Subcutaneous abdominal adipose tissue (tissue), 5 donors: ENCODE measurements around the gene PTH2R.

Experiments used
- H3K27ac ChIP-seq: one replicate; pipeline ENCODE4 v1.7.0; 2013; ENCODE audit warnings: low read depth, mild to moderate bottlenecking, inconsistent platforms, low read length, moderate library complexity
- H3K27me3 ChIP-seq, 5 donors: one replicate each; pipeline ENCODE4 v1.7.0; 2013; ENCODE audit warnings: low read length in 5 of 5, inconsistent platforms in 1 of 5; ENCODE audit not compliant: control insufficient read depth in 5 of 5, insufficient read depth in 4 of 5
- H3K36me3 ChIP-seq, 5 donors: one replicate each; pipeline ENCODE4 v1.7.0; 2013; ENCODE audit warnings: low read length in 5 of 5; ENCODE audit not compliant: control insufficient read depth in 5 of 5, insufficient read depth in 5 of 5
- H3K4me1 ChIP-seq, 5 donors: one replicate each; pipeline ENCODE4 v1.7.0; 2013; ENCODE audit warnings: low read length in 5 of 5, mild to moderate bottlenecking in 3 of 5, moderate library complexity in 1 of 5; ENCODE audit not compliant: control insufficient read depth in 5 of 5, insufficient read depth in 5 of 5
- H3K4me3 ChIP-seq, 5 donors: one replicate each; pipeline ENCODE4 v1.7.0; 2013; ENCODE audit warnings: low read length in 5 of 5, low read depth in 1 of 5
- H3K9ac ChIP-seq, 5 donors: one replicate each; pipeline ENCODE4 v1.7.0; 2013; ENCODE audit warnings: low read length in 5 of 5, mild to moderate bottlenecking in 4 of 5, moderate library complexity in 3 of 5
- H3K9me3 ChIP-seq, 5 donors: one replicate each; pipeline ENCODE4 v1.7.0; 2013; ENCODE audit warnings: low read length in 5 of 5; ENCODE audit not compliant: control insufficient read depth in 5 of 5
- donor health status: healthy.
- donor health status: healthy.
- donor health status: healthy.
- donor health status: healthy.
- donor health status: healthy.

The PTH2R gene

GRCh38 chr2:208406474-208407451 lies at the start of gene PTH2R:
Gene PTH2R (plus strand): TSS chr2:208406792. CDS start chr2:208407044, 252 bp downstream.
- H3K9ac ChIP-seq: no peak within 1 kb of the TSS
- no peaks in the 10 kb centered on the region for H3K36me3 ChIP-seq
- H3K4me1 ChIP-seq: peaks cover 0 to 11% (median 10%) of the 10 kb centered on the region in 5 donors
- H3K9me3 ChIP-seq: no peaks in the 10 kb centered on the region
- H3K4me3 ChIP-seq: peak within 1 kb of the TSS in 4 of 5 donors; percentile 33 to 54 (median 50)
- H3K27me3 ChIP-seq: peaks cover 12 to 33% (median 17%) of the 10 kb centered on the region in 5 donors
- H3K27ac ChIP-seq: no peak within 1 kb of the TSS

GRCh38 chr2:208356846-208357574 lies 49.6 kb upstream of the PTH2R start:
- Histone ChIP-seq H3K9ac (peak overlapping the region in 1 of 5 donors; percentile 17), H3K36me3 (peaks cover 16 to 34% (median 27%) of the 10 kb centered on the region in 5 donors), H3K4me1 (peaks cover 0 to 29% (median 13%) of the 10 kb centered on the region in 5 donors), H3K27me3 (no peaks in the 10 kb centered on the region), H3K4me3 (no peak overlapping the region), H3K27ac (peak overlapping the region; percentile 74), H3K9me3 (no peaks in the 10 kb centered on the region)

- no peaks in the 10 kb centered on the region for H3K27me3 ChIP-seq
- H3K27ac ChIP-seq: peak overlapping the region; percentile 27
- H3K9me3 ChIP-seq: peaks cover 0 to 2% (median 0%) of the 10 kb centered on the region in 5 donors
- peak overlapping the region in 4 of 5 donors; percentile 0 to 44 (median 25) for H3K4me3 ChIP-seq
- peaks cover 0 to 29% (median 13%) of the 10 kb centered on the region in 5 donors for H3K4me1 ChIP-seq
- H3K9ac ChIP-seq: no peak overlapping the region
- H3K36me3 ChIP-seq: peaks cover 4 to 15% (median 9%) of the 10 kb centered on the region in 5 donors
Observed at GRCh38 chr2:208358758-208359631, 47.6 kb upstream of the PTH2R start.

GRCh38 chr2:208359632-208359986 lies 47.0 kb upstream of the PTH2R start:
- H3K27me3 ChIP-seq: no peaks in the 10 kb centered on the region
- H3K36me3 ChIP-seq: peaks cover 3 to 10% (median 8%) of the 10 kb centered on the region in 5 donors
- no peak overlapping the region for H3K9ac ChIP-seq
- peak overlapping the region in 3 of 5 donors; percentile 0 to 34 (median 16) for H3K4me3 ChIP-seq
- peaks cover 0 to 29% (median 13%) of the 10 kb centered on the region in 5 donors for H3K4me1 ChIP-seq
- H3K27ac ChIP-seq: no peak overlapping the region
- peaks cover 0 to 8% (median 0%) of the 10 kb centered on the region in 5 donors for H3K9me3 ChIP-seq

GRCh38 chr2:208360259-208361076 lies 46.1 kb upstream of the PTH2R start:
- H3K4me1 ChIP-seq: peaks cover 0 to 23% (median 13%) of the 10 kb centered on the region in 5 donors
- peaks cover 0 to 16% (median 4%) of the 10 kb centered on the region in 5 donors for H3K9me3 ChIP-seq
- H3K27me3 ChIP-seq: no peaks in the 10 kb centered on the region
- no peak overlapping the region for H3K9ac ChIP-seq
- H3K36me3 ChIP-seq: peaks cover 0 to 2% (median under 1%) of the 10 kb centered on the region in 5 donors
- H3K27ac ChIP-seq: no peak overlapping the region
- no peak overlapping the region for H3K4me3 ChIP-seq

GRCh38 chr2:208361077-208361441 lies 45.5 kb upstream of the PTH2R start:
- H3K4me3 ChIP-seq: no peak overlapping the region
- H3K4me1 ChIP-seq: peaks cover 0 to 22% (median 13%) of the 10 kb centered on the region in 5 donors
- H3K36me3 ChIP-seq: peaks cover 0 to 2% (median 0%) of the 10 kb centered on the region in 5 donors
- H3K27ac ChIP-seq: no peak overlapping the region
- H3K9me3 ChIP-seq: peaks cover 0 to 16% (median 5%) of the 10 kb centered on the region in 5 donors
- no peak overlapping the region for H3K9ac ChIP-seq
- no peaks in the 10 kb centered on the region for H3K27me3 ChIP-seq

- no peak overlapping the region for H3K9ac ChIP-seq
- H3K27ac ChIP-seq: no peak overlapping the region
- no peaks in the 10 kb centered on the region for H3K36me3 ChIP-seq
- peaks cover 0 to 16% (median 5%) of the 10 kb centered on the region in 5 donors for H3K9me3 ChIP-seq
- peaks cover 0 to 6% (median 4%) of the 10 kb centered on the region in 5 donors for H3K4me1 ChIP-seq
- no peaks in the 10 kb centered on the region for H3K27me3 ChIP-seq
- H3K4me3 ChIP-seq: no peak overlapping the region
Observed at GRCh38 chr2:208363485-208363884, 43.1 kb upstream of the PTH2R start.

GRCh38 chr2:208366215-208367127 lies 40.1 kb upstream of the PTH2R start:
- Histone ChIP-seq H3K27me3 (no peaks in the 10 kb centered on the region), H3K27ac (no peak overlapping the region), H3K4me3 (no peak overlapping the region), H3K9ac (no peak overlapping the region), H3K9me3 (peaks cover 0 to 16% (median 5%) of the 10 kb centered on the region in 5 donors), H3K4me1 (peaks cover 0 to 15% (median 4%) of the 10 kb centered on the region in 5 donors), H3K36me3 (no peaks in the 10 kb centered on the region)
